HFF-Myc (cell line): Measurements from ENCODE around the gene EML2.

Source experiments
- DNase-seq: peaks from one replicate; pipeline ENCODE4 v3.0.0-alpha.2; 2011; ENCODE audit warnings: low read depth; ENCODE audit errors: extremely low read depth
- H3K4me3 ChIP-seq: replicated peaks from 2 replicates; pipeline ENCODE4 v1.5.1; 2011; ENCODE audit warnings: low read depth, mild to moderate bottlenecking, control low read depth, low read length
- CTCF ChIP-seq: IDR thresholded peaks from 2 replicates; pipeline ENCODE4 v1.5.1; 2012; ENCODE audit warnings: mild to moderate bottlenecking, low read depth, low read length, control low read depth; ENCODE audit errors: missing control alignments

EML2 gene

GRCh38 chr19:45641274-45642105 lies 2.3 kb upstream of the EML2 start:
- H3K4me3 ChIP-seq: peak overlapping the region; percentile 46
- TF ChIP-seq CTCF: no peak
- DNase-seq: peak; percentile 86

DNA sequence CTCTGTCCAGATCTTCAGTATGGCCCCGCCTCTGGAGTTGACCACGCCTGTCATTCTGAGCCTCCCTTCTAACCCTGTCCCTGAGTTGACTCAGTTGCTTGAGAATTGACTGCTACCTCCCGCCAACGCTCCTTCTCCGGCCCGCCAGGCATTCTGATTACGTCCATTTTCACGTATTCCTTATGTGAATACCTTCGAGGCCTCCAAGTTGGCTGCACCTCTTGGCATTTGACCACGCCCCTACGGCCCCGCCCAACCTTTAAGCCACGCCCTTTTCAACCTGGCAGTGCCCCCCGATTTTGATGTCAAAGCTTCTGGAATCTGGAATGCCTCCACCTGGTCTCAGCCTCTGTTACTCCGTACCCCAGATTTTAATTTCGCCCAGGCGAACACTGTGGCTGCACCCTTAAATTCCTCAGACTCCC lies 1.7 kb upstream of the EML2 start:
- TF ChIP-seq CTCF: no peak
- DNase-seq: no peak

DNA sequence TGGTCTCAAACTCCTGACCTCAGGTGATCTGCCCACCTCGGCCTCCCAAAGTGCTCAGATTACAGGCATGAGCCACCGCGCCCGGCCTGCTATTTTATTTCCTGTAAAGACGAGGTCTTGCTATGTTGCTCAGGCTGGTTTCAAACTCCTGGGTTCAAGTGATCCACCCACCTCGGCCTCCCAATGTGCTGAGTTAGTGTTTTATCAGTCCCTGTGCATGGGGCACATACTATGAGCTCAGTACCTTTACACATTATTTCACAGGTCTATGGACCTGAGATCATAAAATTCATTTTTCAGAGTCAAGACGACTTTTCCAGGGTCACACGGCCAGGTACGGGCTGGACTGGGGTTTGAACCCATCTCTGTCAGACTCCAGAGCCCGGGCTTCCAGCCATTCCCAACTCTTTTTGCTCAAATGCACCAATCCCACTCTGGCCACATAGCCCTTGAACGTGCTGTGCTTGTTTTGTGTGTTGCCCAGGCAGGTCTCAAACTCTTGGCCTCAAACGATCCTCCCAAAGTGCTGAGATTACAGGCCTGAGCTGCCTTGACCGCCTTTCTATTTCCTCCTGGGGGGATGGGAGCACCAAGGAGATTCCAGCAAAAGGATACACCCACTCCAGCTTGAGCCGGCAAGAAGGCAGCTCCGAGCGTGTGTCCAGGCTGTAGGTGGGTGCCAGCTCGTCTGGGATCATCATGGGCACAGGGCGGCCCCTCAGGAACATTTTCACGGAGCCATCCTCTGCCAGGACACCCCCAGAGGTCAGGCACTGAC lies 1.1 kb downstream of the EML2 start:
- H3K4me3 ChIP-seq: peak overlapping the region; percentile 59
- no peak for TF ChIP-seq CTCF
- DNase-seq: no peak

More for the DNA sequence above, 1.7 kb upstream of the EML2 start:
- peak overlapping the region; percentile 46 for H3K4me3 ChIP-seq

DNA sequence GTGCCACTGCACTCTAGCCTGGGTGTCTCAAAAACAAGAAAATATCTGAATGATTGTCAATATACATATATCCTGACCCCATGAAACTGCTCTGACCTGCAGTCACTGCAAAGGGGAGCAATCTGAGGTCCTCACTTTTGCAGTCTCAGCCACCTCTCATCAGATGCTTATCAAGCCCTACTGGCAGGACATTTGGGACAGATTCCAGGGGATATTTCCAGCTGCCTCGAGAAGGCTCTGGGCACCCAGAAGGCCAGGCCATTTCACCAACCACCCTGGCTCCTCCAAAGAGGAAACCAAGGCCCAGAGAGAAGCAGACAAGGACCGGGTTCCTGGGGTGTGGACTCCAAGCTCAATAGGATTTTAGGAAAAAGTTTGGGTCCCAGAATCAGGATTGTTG lies 2.3 kb downstream of the EML2 start:
- no peak for DNase-seq
- TF ChIP-seq CTCF: no peak

DNA sequence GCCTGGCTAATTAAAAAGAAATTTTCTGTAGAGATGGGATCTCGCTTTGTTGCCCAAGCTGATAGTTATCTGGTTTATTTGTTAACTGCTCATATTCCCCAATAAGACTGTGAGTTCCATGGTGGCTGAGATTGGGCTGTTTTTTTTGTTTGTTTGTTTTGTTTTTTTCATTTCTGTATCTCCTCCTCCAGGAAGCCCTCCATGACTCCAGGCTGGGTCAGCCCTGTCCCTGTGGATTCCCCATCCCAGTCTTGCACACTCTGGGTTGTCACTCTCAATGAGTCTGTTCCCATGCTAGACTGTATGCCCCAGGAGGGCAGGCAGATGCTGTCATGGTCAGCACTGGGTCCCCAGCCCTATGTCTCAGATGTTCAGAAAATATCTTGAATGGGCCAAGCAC lies 2.9 kb downstream of the EML2 start:
- no peak for DNase-seq
- no peak overlapping the region for H3K4me3 ChIP-seq
- no peak for TF ChIP-seq CTCF

More for the DNA sequence above, 2.3 kb downstream of the EML2 start:
- no peak overlapping the region for H3K4me3 ChIP-seq

DNA sequence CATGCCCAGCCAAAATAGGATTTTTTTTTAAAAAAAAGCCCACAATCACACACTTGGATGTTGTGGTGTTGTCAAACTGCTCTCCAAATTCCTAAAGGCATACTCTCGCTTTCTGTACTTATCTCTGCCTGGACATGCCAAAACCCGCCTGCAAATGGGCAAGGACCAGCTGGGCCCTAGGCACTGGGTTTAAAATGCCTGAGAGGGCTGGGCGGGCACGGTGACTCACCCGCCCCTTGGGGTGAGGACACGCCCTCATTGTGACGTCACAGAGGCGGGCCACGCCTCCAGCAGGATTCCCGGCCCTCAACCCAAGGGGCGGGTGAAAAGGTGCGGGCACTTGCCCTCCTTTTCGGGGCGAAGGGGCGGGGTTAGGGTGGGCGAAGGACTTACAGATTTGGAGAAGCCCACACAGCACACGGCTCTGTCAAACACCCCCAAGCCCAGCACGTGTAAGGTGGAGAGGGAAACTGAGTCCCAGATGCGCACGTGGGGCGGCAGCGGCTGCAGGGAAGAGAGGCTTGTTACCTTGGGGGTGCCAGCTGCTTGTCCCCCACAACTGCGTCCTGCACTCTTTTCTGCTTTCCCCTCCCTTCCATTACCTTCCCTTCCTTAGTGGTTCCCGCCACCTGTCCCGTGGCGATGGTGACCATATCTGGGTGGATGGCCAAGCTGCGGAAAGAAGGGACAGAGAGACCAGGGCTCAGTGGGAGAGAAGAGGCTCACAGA lies 6.6 kb downstream of the EML2 start:
- no peak for TF ChIP-seq CTCF
- DNase-seq: peak; percentile 82
- H3K4me3 ChIP-seq: no peak overlapping the region
